ENCODE results near the gene PTPN23. TPM values are rescaled to one million over a fixed set of nuclear protein-coding genes. Genes with fewer than 3 reads are reported as not detected.

PTPN23 gene
- total and polyA plus RNA-seq, 2 experiments from 2014 or later: 14.3 to 48.8 TPM

DNA sequence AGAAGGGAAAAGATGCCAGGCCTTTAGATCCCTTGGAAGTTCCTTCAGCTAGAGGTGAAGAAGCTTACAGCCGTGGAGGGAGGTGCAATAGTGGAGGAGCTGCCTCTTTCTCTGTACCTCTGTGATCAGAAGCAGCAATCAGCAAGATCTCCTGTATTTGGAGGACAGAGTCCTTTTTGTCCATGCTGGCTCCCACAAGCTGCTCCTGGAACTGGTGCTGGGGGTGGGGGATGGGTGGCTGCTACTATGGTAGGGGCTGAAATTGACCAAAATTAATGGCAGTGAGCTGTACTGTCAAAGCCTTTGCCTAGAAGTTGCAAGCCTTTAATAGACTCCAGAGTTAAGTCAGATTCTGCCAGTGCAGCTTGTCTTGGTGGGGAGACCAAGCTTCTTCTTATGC is 18.2 kb downstream of the PTPN23 start:
- Histone ChIP-seq H3K36me3 (ENCODE audit: insufficient read depth) (no peaks in the 10 kb centered on the region; the same call in 1 of the 2 replicates), H3K4me1 (ENCODE audit: insufficient read depth) (peaks cover 2% of the 10 kb centered on the region; the same call in 1 of the 2 replicates), H4K20me1 (replicated peaks; ENCODE audit: insufficient read depth) (peaks cover 22% of the 10 kb centered on the region), H3K4me3 (no peak overlapping the region), H3K79me2 (replicated peaks; ENCODE audit: insufficient read depth) (peaks cover 20% of the 10 kb centered on the region), H3K4me2 (no peak overlapping the region), H3K27me3 (ENCODE audit: insufficient read depth) (no peaks in the 10 kb centered on the region), H2AFZ (no peak overlapping the region), H3K9me2 (ENCODE audit: insufficient read depth) (no peaks in the 10 kb centered on the region), H3K27ac (ENCODE audit: low read depth) (no peak overlapping the region), H3F3A (replicated peaks; ENCODE audit: low read depth) (peaks cover 5% of the 10 kb centered on the region; the same call in 1 of the 2 replicates)
- Mint-ChIP-seq H3K9me3 (no peaks in the 10 kb centered on the region), H3K27me3 (ENCODE audit: insufficient read depth, low read depth, poor library complexity) (peaks cover 6% of the 10 kb centered on the region), H3K27ac (peak overlapping the region; percentile 53; the same call in 1 of the 2 replicates), H3K36me3 (ENCODE audit: low read depth) (peaks cover 11% of the 10 kb centered on the region; the same call in 1 of the 3 replicates), H3K4me1 (peaks cover 2% of the 10 kb centered on the region; the same call in 2 of the 3 replicates), H3K4me3 (no peak overlapping the region)
- no peak for TF ChIP-seq POLR2AphosphoS5 (IDR thresholded peaks at IDR 0.05; ENCODE audit: low read depth)
- no peak for TF ChIP-seq STAT1 (IDR thresholded peaks at IDR 0.05; ENCODE audit: unreplicated experiment)
- TF ChIP-seq, protein P1, sequence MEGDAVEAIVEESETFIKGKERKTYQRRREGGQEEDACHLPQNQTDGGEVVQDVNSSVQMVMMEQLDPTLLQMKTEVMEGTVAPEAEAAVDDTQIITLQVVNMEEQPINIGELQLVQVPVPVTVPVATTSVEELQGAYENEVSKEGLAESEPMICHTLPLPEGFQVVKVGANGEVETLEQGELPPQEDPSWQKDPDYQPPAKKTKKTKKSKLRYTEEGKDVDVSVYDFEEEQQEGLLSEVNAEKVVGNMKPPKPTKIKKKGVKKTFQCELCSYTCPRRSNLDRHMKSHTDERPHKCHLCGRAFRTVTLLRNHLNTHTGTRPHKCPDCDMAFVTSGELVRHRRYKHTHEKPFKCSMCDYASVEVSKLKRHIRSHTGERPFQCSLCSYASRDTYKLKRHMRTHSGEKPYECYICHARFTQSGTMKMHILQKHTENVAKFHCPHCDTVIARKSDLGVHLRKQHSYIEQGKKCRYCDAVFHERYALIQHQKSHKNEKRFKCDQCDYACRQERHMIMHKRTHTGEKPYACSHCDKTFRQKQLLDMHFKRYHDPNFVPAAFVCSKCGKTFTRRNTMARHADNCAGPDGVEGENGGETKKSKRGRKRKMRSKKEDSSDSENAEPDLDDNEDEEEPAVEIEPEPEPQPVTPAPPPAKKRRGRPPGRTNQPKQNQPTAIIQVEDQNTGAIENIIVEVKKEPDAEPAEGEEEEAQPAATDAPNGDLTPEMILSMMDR (conservative IDR thresholded peaks at IDR 0.05; ENCODE audit: low read depth in 2 of 2): no peak
- TF ChIP-seq, protein P2, sequence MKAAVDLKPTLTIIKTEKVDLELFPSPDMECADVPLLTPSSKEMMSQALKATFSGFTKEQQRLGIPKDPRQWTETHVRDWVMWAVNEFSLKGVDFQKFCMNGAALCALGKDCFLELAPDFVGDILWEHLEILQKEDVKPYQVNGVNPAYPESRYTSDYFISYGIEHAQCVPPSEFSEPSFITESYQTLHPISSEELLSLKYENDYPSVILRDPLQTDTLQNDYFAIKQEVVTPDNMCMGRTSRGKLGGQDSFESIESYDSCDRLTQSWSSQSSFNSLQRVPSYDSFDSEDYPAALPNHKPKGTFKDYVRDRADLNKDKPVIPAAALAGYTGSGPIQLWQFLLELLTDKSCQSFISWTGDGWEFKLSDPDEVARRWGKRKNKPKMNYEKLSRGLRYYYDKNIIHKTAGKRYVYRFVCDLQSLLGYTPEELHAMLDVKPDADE (IDR thresholded peaks at IDR 0.05): no peak
- TF ChIP-seq EZH2 (IDR thresholded peaks at IDR 0.05; ENCODE audit: low read depth, unreplicated experiment): no peak
- TF ChIP-seq EZH2phosphoT487 (IDR thresholded peaks at IDR 0.05; ENCODE audit: unreplicated experiment): no peak
- no peak for TF ChIP-seq CREB1 (CRISPR knock-in tag; IDR thresholded peaks at IDR 0.05; ENCODE audit: low read depth)
- no peak for TF ChIP-seq ZNF331 (CRISPR knock-in tag; IDR thresholded peaks at IDR 0.05; ENCODE audit: low read depth)
- TF ChIP-seq, protein P3, sequence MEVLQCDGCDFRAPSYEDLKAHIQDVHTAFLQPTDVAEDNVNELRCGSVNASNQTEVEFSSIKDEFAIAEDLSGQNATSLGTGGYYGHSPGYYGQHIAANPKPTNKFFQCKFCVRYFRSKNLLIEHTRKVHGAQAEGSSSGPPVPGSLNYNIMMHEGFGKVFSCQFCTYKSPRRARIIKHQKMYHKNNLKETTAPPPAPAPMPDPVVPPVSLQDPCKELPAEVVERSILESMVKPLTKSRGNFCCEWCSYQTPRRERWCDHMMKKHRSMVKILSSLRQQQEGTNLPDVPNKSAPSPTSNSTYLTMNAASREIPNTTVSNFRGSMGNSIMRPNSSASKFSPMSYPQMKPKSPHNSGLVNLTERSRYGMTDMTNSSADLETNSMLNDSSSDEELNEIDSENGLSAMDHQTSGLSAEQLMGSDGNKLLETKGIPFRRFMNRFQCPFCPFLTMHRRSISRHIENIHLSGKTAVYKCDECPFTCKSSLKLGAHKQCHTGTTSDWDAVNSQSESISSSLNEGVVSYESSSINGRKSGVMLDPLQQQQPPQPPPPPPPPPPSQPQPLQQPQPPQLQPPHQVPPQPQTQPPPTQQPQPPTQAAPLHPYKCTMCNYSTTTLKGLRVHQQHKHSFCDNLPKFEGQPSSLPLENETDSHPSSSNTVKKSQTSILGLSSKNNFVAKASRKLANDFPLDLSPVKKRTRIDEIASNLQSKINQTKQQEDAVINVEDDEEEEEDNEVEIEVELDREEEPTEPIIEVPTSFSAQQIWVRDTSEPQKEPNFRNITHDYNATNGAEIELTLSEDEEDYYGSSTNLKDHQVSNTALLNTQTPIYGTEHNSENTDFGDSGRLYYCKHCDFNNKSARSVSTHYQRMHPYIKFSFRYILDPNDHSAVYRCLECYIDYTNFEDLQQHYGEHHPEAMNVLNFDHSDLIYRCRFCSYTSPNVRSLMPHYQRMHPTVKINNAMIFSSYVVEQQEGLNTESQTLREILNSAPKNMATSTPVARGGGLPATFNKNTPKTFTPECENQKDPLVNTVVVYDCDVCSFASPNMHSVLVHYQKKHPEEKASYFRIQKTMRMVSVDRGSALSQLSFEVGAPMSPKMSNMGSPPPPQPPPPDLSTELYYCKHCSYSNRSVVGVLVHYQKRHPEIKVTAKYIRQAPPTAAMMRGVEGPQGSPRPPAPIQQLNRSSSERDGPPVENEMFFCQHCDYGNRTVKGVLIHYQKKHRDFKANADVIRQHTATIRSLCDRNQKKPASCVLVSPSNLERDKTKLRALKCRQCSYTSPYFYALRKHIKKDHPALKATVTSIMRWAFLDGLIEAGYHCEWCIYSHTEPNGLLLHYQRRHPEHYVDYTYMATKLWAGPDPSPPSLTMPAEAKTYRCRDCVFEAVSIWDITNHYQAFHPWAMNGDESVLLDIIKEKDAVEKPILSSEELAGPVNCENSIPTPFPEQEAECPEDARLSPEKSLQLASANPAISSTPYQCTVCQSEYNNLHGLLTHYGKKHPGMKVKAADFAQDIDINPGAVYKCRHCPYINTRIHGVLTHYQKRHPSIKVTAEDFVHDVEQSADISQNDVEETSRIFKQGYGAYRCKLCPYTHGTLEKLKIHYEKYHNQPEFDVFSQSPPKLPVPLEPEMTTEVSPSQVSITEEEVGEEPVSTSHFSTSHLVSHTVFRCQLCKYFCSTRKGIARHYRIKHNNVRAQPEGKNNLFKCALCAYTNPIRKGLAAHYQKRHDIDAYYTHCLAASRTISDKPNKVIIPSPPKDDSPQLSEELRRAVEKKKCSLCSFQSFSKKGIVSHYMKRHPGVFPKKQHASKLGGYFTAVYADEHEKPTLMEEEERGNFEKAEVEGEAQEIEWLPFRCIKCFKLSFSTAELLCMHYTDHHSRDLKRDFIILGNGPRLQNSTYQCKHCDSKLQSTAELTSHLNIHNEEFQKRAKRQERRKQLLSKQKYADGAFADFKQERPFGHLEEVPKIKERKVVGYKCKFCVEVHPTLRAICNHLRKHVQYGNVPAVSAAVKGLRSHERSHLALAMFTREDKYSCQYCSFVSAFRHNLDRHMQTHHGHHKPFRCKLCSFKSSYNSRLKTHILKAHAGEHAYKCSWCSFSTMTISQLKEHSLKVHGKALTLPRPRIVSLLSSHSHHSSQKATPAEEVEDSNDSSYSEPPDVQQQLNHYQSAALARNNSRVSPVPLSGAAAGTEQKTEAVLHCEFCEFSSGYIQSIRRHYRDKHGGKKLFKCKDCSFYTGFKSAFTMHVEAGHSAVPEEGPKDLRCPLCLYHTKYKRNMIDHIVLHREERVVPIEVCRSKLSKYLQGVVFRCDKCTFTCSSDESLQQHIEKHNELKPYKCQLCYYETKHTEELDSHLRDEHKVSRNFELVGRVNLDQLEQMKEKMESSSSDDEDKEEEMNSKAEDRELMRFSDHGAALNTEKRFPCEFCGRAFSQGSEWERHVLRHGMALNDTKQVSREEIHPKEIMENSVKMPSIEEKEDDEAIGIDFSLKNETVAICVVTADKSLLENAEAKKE (CRISPR knock-in tag; IDR thresholded peaks at IDR 0.05): no peak
- DNase-seq (ENCODE audit: low spot score) (no peak), ATAC-seq (no peak)

All from GM23338 (cell line).